Measurements from ENCODE around the gene OPCML.

The OPCML gene

GRCh38 chr11:132658004-132658403, 874.3 kb downstream of the OPCML start:
- Histone ChIP-seq H3K4me2 (ENCODE audit: low read depth, low read length, poor library complexity, severe bottlenecking) (no peak overlapping the region), H3K9ac (ENCODE audit: low read length) (no peak overlapping the region), H3K9me2 (replicated peaks; ENCODE audit: insufficient read depth, low read length) (no peaks in the 10 kb centered on the region), H2AFZ (ENCODE audit: low read depth, low read length, severe bottlenecking) (no peak overlapping the region), H3K36me3 (ENCODE audit: low read length) (no peaks in the 10 kb centered on the region), H3K79me2 (ENCODE audit: insufficient read depth, low read length) (no peaks in the 10 kb centered on the region), H4K20me1 (ENCODE audit: low read depth, low read length) (no peaks in the 10 kb centered on the region), H3K27ac (ENCODE audit: low read depth, low read length) (no peak overlapping the region), H3K4me3 (ENCODE audit: insufficient read depth, low read length, poor library complexity, severe bottlenecking) (no peak overlapping the region), H3K27me3 (ENCODE audit: low read length) (no peaks in the 10 kb centered on the region), H3K9me3 (ENCODE audit: insufficient read depth, low read length) (no peaks in the 10 kb centered on the region), H3F3A (ENCODE audit: insufficient read depth) (no peaks in the 10 kb centered on the region)
- TF ChIP-seq EZH2phosphoT487 (conservative IDR thresholded peaks at IDR 0.05; ENCODE audit: low read length) (no peak), CTCF (IDR thresholded peaks at IDR 0.05; ENCODE audit: insufficient read depth, low read length, poor library complexity, severe bottlenecking) (no peak)

- H3K9me2 ChIP-seq (replicated peaks; ENCODE audit: insufficient read depth, low read length), result no peaks in the 10 kb centered on the region
- no peak overlapping the region for H3K4me3 ChIP-seq (ENCODE audit: insufficient read depth, low read length, poor library complexity, severe bottlenecking)
- no peak overlapping the region for H3K9ac ChIP-seq (ENCODE audit: low read length)
- H2AFZ ChIP-seq (ENCODE audit: low read depth, low read length, severe bottlenecking), result no peak overlapping the region
- TF ChIP-seq EZH2phosphoT487 (conservative IDR thresholded peaks at IDR 0.05; ENCODE audit: low read length) (no peak), CTCF (IDR thresholded peaks at IDR 0.05; ENCODE audit: insufficient read depth, low read length, poor library complexity, severe bottlenecking) (no peak)
- H3K9me3 ChIP-seq (ENCODE audit: insufficient read depth, low read length), result no peaks in the 10 kb centered on the region
- no peaks in the 10 kb centered on the region for H3K27me3 ChIP-seq (ENCODE audit: low read length)
- H3K79me2 ChIP-seq (ENCODE audit: insufficient read depth, low read length), result no peaks in the 10 kb centered on the region
- H3F3A ChIP-seq (ENCODE audit: insufficient read depth), result no peaks in the 10 kb centered on the region
- no peaks in the 10 kb centered on the region for H3K36me3 ChIP-seq (ENCODE audit: low read length)
- H3K4me2 ChIP-seq (ENCODE audit: low read depth, low read length, poor library complexity, severe bottlenecking), result no peak overlapping the region
- H4K20me1 ChIP-seq (ENCODE audit: low read depth, low read length), result no peaks in the 10 kb centered on the region
- H3K27ac ChIP-seq (ENCODE audit: low read depth, low read length), result no peak overlapping the region
Measured at GRCh38 chr11:132655187-132655855, 877.0 kb downstream of the OPCML start.

GRCh38 chr11:132653237-132653636, 879.1 kb downstream of the OPCML start:
- Histone ChIP-seq H4K20me1 (ENCODE audit: low read depth, low read length) (no peaks in the 10 kb centered on the region), H3K27me3 (ENCODE audit: low read length) (no peaks in the 10 kb centered on the region), H3K9ac (ENCODE audit: low read length) (no peak overlapping the region), H3K9me2 (replicated peaks; ENCODE audit: insufficient read depth, low read length) (no peaks in the 10 kb centered on the region), H2AFZ (ENCODE audit: low read depth, low read length, severe bottlenecking) (no peak overlapping the region), H3K79me2 (ENCODE audit: insufficient read depth, low read length) (no peaks in the 10 kb centered on the region), H3K4me2 (ENCODE audit: low read depth, low read length, poor library complexity, severe bottlenecking) (no peak overlapping the region), H3K4me3 (ENCODE audit: insufficient read depth, low read length, poor library complexity, severe bottlenecking) (no peak overlapping the region), H3K36me3 (ENCODE audit: low read length) (no peaks in the 10 kb centered on the region), H3K27ac (ENCODE audit: low read depth, low read length) (no peak overlapping the region), H3K9me3 (ENCODE audit: insufficient read depth, low read length) (no peaks in the 10 kb centered on the region), H3F3A (ENCODE audit: insufficient read depth) (no peaks in the 10 kb centered on the region)
- no peak for TF ChIP-seq EZH2phosphoT487 (conservative IDR thresholded peaks at IDR 0.05; ENCODE audit: low read length)
- no peak for TF ChIP-seq CTCF (IDR thresholded peaks at IDR 0.05; ENCODE audit: insufficient read depth, low read length, poor library complexity, severe bottlenecking)
